Stomach (tissue), 9 donors: ENCODE data around the gene FMN1. TPM values are rescaled to one million over a fixed set of nuclear protein-coding genes. Genes with fewer than 3 reads are reported as not detected.
A peak's percentile ranks its signal among the peaks of the same experiment; 100 is the strongest.

ENCODE experiments used
- DNase-seq, 2 donors: peaks; one replicate each; pipeline versions ENCODE4 v3.0.0 to v3.0.0-alpha.2; 2013 to 2019
- H3K27ac ChIP-seq, 5 donors: fragments of 200-600 bp in 4 of 5; sonication (generic) in 4 of 5; one replicate each; pipeline ENCODE4 v1.5.1; 2013 to 2019; ENCODE audit warnings: mild to moderate bottlenecking in 1 of 5, moderate library complexity in 1 of 5
- H3K27me3 ChIP-seq, 3 donors: fragments of 200-600 bp; sonication (generic); one replicate each; pipeline ENCODE4 v1.5.1; 2017 to 2019; ENCODE audit warnings: mixed run types in 1 of 3
- H3K36me3 ChIP-seq, 4 donors: fragments of 200-600 bp; sonication (generic); 1 replicate in 3 of 4; 2 replicates in 1 of 4; pipeline ENCODE4 v1.5.1; 2016 to 2019
- H3K4me1 ChIP-seq, 4 donors: fragments of 200-600 bp; sonication (generic); one replicate each; pipeline ENCODE4 v1.5.1; 2016 to 2019
- H3K4me3 ChIP-seq, 4 donors: fragments of 200-600 bp; sonication (generic) in 3 of 4; one replicate each; pipeline ENCODE4 v1.5.1; 2016 to 2019; ENCODE audit warnings: mild to moderate bottlenecking in 1 of 4
- H3K9me3 ChIP-seq, 4 donors: fragments of 200-600 bp; sonication (generic); one replicate each; pipeline ENCODE4 v1.5.1; 2016 to 2019
- EP300 ChIP-seq: sonication (generic); formaldehyde crosslinking; IDR thresholded peaks from one replicate; pipeline ENCODE4 v1.6.1; 2017; ENCODE audit warnings: antibody characterized with exemption
- POLR2A ChIP-seq, 4 donors: fragments of 450-650 bp; IDR thresholded peaks; one replicate each; pipeline ENCODE4 v1.6.1; 2016; ENCODE audit warnings: antibody characterized with exemption in 4 of 4, control low read depth in 2 of 4, mild to moderate bottlenecking in 1 of 4, moderate library complexity in 1 of 4
- POLR2AphosphoS5 ChIP-seq, 3 donors: sonication (generic); formaldehyde crosslinking; IDR thresholded peaks; one replicate each; pipeline ENCODE4 v1.6.1; 2016; ENCODE audit warnings: antibody characterized with exemption in 3 of 3
- WGBS, 5 donors: extraction: QIAGEN DNeasy Blood & Tissue Kit in 3 of 5; methylation state at CpG; one replicate each; pipeline versions ENCODE4 v1.1.5 to v1.1.7; 2013 to 2018; 5-methylcytosine and 5-hydroxymethylcytosine counted together
- intact Hi-C: fragments of 100-400 bp; cut with DNase I; formaldehyde crosslinking; loops from one replicate; pipeline ENCODE4 v1.15.1; 2023; ENCODE audit warnings: low total_unique reads
- polyA plus RNA-seq, 3 donors: library from polyadenylated mRNA; stranded (reverse); fragments of 200-250 nt; gene quantifications; one replicate each; pipeline ENCODE4 v1.2.3, GENCODE V29; 2013
- total RNA-seq, 5 donors: library from RNA; depleted of rRNA; stranded (reverse); fragments of >200 nt; gene quantifications; one replicate each; pipeline versions ENCODE4 v1.1.0 to v1.2.3, GENCODE V29; 2014 to 2016
- TF ChIP-seq, protein P1 (sequence below), 7 experiments: fragments of 450-650 bp in 4 of 7; fragments of 200-600 bp in 3 of 7; sonication (generic) in 3 of 7; IDR thresholded peaks; one replicate each; pipeline ENCODE4 v1.5.1; 2016 to 2019; ENCODE audit warnings: antibody characterized with exemption in 7 of 7, control low read depth in 2 of 7, mild to moderate bottlenecking in 1 of 7
- donor health status: healthy with polysubstance abuse.
- donor health status: Bipolar disorder and iron deficiency.
- donor health status: healthy.

The FMN1 gene
- total and polyA plus RNA-seq, 8 donors: 0.40 to 58.0 (median 22.9) TPM

DNA sequence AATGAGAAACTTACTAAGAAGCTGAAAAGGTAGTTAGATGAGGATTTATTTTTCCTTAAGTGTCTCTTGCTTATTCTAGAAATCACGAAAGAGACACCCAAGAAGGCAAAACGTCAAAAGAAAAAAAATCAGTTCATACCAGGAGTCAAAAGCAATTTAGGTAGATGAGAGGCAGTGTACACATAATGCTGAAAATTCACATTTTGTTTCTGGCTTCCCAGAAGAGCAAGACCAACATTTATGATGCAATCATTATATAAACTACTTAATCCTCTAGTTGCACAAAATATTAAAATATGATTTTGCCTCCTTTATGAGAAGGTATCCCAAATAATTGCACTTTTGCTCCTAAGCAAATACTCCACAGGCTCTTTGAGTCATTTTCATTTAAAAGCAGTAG lies 228.0 kb downstream of the FMN1 start:
- TF ChIP-seq EP300: no peak
- no peak for TF ChIP-seq POLR2A (IDR thresholded peaks at IDR 0.05)
- TF ChIP-seq, protein P1, sequence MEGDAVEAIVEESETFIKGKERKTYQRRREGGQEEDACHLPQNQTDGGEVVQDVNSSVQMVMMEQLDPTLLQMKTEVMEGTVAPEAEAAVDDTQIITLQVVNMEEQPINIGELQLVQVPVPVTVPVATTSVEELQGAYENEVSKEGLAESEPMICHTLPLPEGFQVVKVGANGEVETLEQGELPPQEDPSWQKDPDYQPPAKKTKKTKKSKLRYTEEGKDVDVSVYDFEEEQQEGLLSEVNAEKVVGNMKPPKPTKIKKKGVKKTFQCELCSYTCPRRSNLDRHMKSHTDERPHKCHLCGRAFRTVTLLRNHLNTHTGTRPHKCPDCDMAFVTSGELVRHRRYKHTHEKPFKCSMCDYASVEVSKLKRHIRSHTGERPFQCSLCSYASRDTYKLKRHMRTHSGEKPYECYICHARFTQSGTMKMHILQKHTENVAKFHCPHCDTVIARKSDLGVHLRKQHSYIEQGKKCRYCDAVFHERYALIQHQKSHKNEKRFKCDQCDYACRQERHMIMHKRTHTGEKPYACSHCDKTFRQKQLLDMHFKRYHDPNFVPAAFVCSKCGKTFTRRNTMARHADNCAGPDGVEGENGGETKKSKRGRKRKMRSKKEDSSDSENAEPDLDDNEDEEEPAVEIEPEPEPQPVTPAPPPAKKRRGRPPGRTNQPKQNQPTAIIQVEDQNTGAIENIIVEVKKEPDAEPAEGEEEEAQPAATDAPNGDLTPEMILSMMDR (IDR thresholded peaks at IDR 0.05): no peak
- TF ChIP-seq POLR2AphosphoS5 (IDR thresholded peaks at IDR 0.05): no peak
- DNase-seq: no peak
- peaks cover 0 to 24% (median 13%) of the 10 kb centered on the region in 4 donors for H3K36me3 ChIP-seq

DNA sequence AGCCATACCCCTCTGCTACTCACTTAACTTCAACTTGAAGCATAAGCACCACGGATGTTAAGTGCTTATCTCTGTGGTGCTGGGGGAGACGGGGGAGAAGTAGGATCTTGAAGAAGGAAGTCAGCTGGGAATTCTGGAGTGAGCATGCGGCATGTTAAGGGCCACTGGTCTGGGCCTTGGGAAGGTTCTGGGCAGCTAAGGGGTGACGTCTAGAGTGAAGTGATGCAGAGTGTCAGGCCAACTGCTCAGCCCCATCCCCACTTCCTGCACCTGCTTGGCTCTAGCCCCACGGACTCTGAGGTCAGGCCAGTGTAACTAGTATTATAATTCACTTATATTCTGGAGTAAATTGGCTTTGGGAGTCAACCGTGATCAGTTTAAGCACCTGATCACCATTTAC lies 228.6 kb downstream of the FMN1 start:
- Histone ChIP-seq H3K4me1 (no peaks in the 10 kb centered on the region), H3K27ac (no peak overlapping the region), H3K36me3 (peaks cover 0 to 24% (median 13%) of the 10 kb centered on the region in 4 donors), H3K4me3 (no peak overlapping the region), H3K27me3 (no peaks in the 10 kb centered on the region), H3K9me3 (no peaks in the 10 kb centered on the region)
- 84 to 95% (median 84%) methylated on average over 6 of the region's 6 CpGs for WGBS, 5 donors
- DNase-seq: no peak
- intact Hi-C loops: no loop called here
- TF ChIP-seq, protein P1 (IDR thresholded peaks at IDR 0.05): no peak
- no peak for TF ChIP-seq POLR2A (IDR thresholded peaks at IDR 0.05)
- no peak for TF ChIP-seq EP300
- no peak for TF ChIP-seq POLR2AphosphoS5 (IDR thresholded peaks at IDR 0.05)

More for the DNA sequence above, 228.0 kb downstream of the FMN1 start:
- Histone ChIP-seq H3K4me3 (no peak overlapping the region), H3K27ac (no peak overlapping the region), H3K27me3 (no peaks in the 10 kb centered on the region), H3K4me1 (peaks cover 0 to 3% (median 0%) of the 10 kb centered on the region in 4 donors), H3K9me3 (no peaks in the 10 kb centered on the region)
- WGBS, 5 donors: 72 to 96% (median 90%) methylated on average over 2 of the region's 2 CpGs
- intact Hi-C loops: no loop called here

DNA sequence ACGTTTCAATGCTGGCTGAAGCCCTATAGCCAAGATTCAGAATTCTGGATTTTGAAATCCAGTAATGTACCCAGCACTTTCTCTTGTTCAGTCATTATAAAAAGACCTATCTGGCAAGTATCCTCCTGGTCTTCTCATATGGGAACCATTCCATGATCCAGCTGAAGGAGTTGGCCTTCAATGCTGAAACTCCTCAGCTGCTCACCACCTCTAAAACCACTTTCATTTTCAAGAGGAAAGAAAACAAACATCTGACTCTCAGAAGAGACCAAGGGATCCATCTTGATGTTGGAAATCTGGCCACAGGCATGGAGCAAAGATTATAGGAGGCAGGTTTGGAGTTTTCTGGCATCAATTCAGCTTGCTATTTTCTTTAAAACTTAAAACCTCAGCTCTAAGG lies 235.4 kb downstream of the FMN1 start:
- peak overlapping the region in 1 of 5 donors; percentile 36 for H3K27ac ChIP-seq
- H3K4me1 ChIP-seq: peaks cover 0 to 9% (median 3%) of the 10 kb centered on the region in 4 donors
- DNase-seq: peak in 1 of 2 donors; percentile 36
- no peaks in the 10 kb centered on the region for H3K27me3 ChIP-seq
- intact Hi-C loops: loop anchor here (5.0 kb wide), 1 partner anchor 292 kb away; no protein-coding TSS in a partner anchor
- H3K9me3 ChIP-seq: no peaks in the 10 kb centered on the region
- TF ChIP-seq POLR2A (IDR thresholded peaks at IDR 0.05): no peak
- no peak for TF ChIP-seq POLR2AphosphoS5 (IDR thresholded peaks at IDR 0.05)
- TF ChIP-seq EP300: no peak
- 46 to 77% (median 62%) methylated on average over 1 of the region's 1 CpG for WGBS, 5 donors
- H3K36me3 ChIP-seq: peaks cover 0 to 9% (median 5%) of the 10 kb centered on the region in 4 donors
- no peak overlapping the region for H3K4me3 ChIP-seq

DNA sequence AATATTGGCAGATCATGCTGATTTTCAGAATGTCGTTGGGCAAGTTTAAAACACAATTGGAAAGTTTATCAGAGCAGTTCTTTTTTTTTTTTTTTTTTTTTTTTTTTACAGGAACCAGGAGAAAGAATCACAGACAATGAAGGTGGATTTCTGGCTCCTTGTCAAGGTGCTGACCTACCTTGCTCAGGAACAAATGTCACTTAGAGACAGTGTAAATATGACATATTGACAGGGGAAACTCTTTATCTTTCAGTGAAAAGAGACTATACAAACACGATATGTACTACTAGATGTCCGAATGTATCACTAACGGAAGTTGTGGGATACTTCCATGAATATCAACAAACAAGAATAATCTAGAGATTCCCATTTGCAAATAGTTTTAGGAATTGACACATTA lies 237.3 kb downstream of the FMN1 start:
- no peak overlapping the region for H3K27ac ChIP-seq
- DNase-seq: no peak
- H3K4me3 ChIP-seq: no peak overlapping the region
- no peaks in the 10 kb centered on the region for H3K36me3 ChIP-seq
- no peaks in the 10 kb centered on the region for H3K9me3 ChIP-seq
- TF ChIP-seq EP300 (no peak), POLR2AphosphoS5 (IDR thresholded peaks at IDR 0.05) (no peak)
- TF ChIP-seq, protein P1 (IDR thresholded peaks at IDR 0.05): no peak
- WGBS, 5 donors: 28 to 44% (median 37%) methylated on average over 4 of the region's 4 CpGs
- intact Hi-C loops: loop anchor here (5.0 kb wide), 1 partner anchor 290 kb away; no protein-coding TSS in a partner anchor
- no peaks in the 10 kb centered on the region for H3K27me3 ChIP-seq
- H3K4me1 ChIP-seq: peaks cover 0 to 16% (median 6%) of the 10 kb centered on the region in 4 donors

DNA sequence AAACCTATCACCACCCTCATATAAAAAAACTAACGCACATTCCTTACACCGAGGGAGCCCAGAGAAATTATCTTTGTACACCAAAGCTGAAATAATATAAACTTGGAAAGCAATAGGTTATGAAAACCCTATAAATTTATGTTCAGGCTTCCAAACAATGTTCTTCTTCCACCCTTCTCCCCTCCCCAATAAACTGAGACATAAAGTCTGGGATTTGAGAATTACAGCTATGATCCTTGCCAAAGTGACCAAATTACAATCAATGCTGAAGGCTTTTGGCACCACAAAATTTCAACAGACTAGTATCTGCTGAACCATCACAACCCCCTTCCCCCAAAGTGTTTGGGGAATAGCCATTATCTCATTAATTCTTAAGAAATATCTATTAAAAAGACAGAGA lies 237.8 kb downstream of the FMN1 start:
- no peak for TF ChIP-seq EP300
- TF ChIP-seq POLR2A (IDR thresholded peaks at IDR 0.05): no peak
- TF ChIP-seq, protein P1 (IDR thresholded peaks at IDR 0.05): no peak
- no peak for TF ChIP-seq POLR2AphosphoS5 (IDR thresholded peaks at IDR 0.05)
- Histone ChIP-seq H3K27me3 (no peaks in the 10 kb centered on the region), H3K4me3 (no peak overlapping the region), H3K27ac (peak overlapping the region in 1 of 5 donors; percentile 15), H3K9me3 (no peaks in the 10 kb centered on the region), H3K36me3 (no peaks in the 10 kb centered on the region), H3K4me1 (peaks cover 0 to 16% (median 6%) of the 10 kb centered on the region in 4 donors)
- intact Hi-C loops: loop anchor here (5.0 kb wide), 1 partner anchor 289 kb away; no protein-coding TSS in a partner anchor
- 55 to 87% (median 71%) methylated on average over 2 of the region's 2 CpGs for WGBS, 5 donors
- DNase-seq: peak in 1 of 2 donors; percentile 46
